Measurements from ENCODE around the gene DARS2.

DNA sequence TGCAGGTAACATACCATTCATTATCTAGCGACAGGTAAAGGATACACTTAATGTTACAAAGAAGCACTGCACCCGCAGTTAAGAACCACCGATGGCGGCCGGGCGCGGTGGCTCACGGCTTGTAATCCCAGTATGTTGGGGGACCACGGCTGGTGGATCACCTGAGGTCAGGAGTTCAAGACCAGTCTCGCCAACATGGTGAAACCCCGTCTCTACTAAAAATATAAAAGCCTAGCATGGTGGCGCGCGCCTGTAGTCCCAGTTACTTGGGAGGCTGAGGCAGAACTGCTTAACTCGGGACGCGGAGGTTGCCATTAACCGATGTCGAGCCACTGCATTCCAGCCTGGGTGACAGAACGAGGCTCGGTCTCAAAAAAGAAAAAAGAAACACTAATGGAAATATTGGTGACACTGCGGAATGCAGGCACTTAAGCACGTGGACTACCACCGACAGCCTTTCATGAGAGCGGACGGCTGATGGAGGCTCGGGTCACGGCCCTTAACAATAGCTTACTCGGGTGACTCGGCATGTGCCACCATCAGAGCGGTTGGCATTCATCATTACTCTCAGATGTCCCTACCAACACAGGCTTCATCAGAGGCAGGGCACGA, 42.8 kb downstream of the DARS2 start:
- TF ChIP-seq, protein P1, sequence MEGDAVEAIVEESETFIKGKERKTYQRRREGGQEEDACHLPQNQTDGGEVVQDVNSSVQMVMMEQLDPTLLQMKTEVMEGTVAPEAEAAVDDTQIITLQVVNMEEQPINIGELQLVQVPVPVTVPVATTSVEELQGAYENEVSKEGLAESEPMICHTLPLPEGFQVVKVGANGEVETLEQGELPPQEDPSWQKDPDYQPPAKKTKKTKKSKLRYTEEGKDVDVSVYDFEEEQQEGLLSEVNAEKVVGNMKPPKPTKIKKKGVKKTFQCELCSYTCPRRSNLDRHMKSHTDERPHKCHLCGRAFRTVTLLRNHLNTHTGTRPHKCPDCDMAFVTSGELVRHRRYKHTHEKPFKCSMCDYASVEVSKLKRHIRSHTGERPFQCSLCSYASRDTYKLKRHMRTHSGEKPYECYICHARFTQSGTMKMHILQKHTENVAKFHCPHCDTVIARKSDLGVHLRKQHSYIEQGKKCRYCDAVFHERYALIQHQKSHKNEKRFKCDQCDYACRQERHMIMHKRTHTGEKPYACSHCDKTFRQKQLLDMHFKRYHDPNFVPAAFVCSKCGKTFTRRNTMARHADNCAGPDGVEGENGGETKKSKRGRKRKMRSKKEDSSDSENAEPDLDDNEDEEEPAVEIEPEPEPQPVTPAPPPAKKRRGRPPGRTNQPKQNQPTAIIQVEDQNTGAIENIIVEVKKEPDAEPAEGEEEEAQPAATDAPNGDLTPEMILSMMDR (IDR thresholded peaks at IDR 0.05), result no peak
- TF ChIP-seq EZH2 (IDR thresholded peaks at IDR 0.05), result no peak
- TF ChIP-seq EZH2phosphoT487 (IDR thresholded peaks at IDR 0.05), result no peak

Measured in neural progenitor cell (in vitro differentiated cells).